SU-DHL-6 (cell line): Measurements from ENCODE around the gene MRPL38.

Experiments used
- H2AFZ ChIP-seq: fragments of 200-600 bp; sonication (generic); 2 replicates; pipeline ENCODE4 v1.6.1; 2014; ENCODE audit warnings: low read depth, mild to moderate bottlenecking, moderate library complexity, mixed read lengths, antibody characterized with exemption, low read length; ENCODE audit not compliant: severe bottlenecking
- H3F3A ChIP-seq: fragments of 200-600 bp; shearing (Covaris generic); 2 replicates; pipeline ENCODE4 v1.6.0; 2016; ENCODE audit warnings: antibody characterized with exemption, mild to moderate bottlenecking; ENCODE audit not compliant: insufficient read depth
- H3K27ac ChIP-seq: fragments of 200-600 bp; sonication (generic); 2 replicates; pipeline ENCODE4 v1.5.1; 2016; ENCODE audit warnings: low read depth, mild to moderate bottlenecking, low read length, moderate library complexity, mixed read lengths
- H3K27me3 ChIP-seq: fragments of 200-600 bp; sonication (generic), shearing (Covaris generic); 2 replicates; pipeline ENCODE4 v1.6.0; 2014; ENCODE audit warnings: mild to moderate bottlenecking, low read length
- H3K36me3 ChIP-seq: fragments of 200-600 bp; sonication (generic); 2 replicates; pipeline ENCODE4 v1.6.1; 2014; ENCODE audit warnings: mild to moderate bottlenecking, low read length, mixed read lengths
- H3K4me2 ChIP-seq: fragments of 300-600, 200-600 bp; shearing (Covaris generic), sonication (generic); 2 replicates; pipeline ENCODE4 v1.6.0; 2014; ENCODE audit warnings: low read length, low read depth, mild to moderate bottlenecking; ENCODE audit not compliant: poor library complexity, severe bottlenecking
- H3K4me3 ChIP-seq: fragments of 200-600 bp; sonication (generic); 2 replicates; pipeline ENCODE4 v1.5.1; 2014; ENCODE audit warnings: antibody characterized with exemption, low read length, mild to moderate bottlenecking, mixed read lengths; ENCODE audit not compliant: insufficient read depth, poor library complexity, severe bottlenecking
- H3K79me2 ChIP-seq: fragments of 200-600 bp; sonication (generic); 2 replicates; pipeline ENCODE4 v1.6.1; 2014; ENCODE audit warnings: mild to moderate bottlenecking, low read length, moderate library complexity; ENCODE audit not compliant: insufficient read depth
- H3K9ac ChIP-seq: fragments of 200-600 bp; sonication (generic); 2 replicates; pipeline ENCODE4 v1.7.0; 2014; ENCODE audit warnings: mild to moderate bottlenecking, low read length
- H3K9me2 ChIP-seq: fragments of 200-600 bp; sonication (generic); replicated peaks from 2 replicates; pipeline ENCODE4 v1.6.1; 2014; ENCODE audit warnings: low read length; ENCODE audit not compliant: insufficient read depth
- H3K9me3 ChIP-seq: fragments of 200-600 bp; sonication (generic); 2 replicates; pipeline ENCODE4 v1.6.1; 2014; ENCODE audit warnings: low read length, mixed read lengths; ENCODE audit not compliant: insufficient read depth
- H4K20me1 ChIP-seq: fragments of 200-600 bp; sonication (generic); 2 replicates; pipeline ENCODE4 v1.6.1; 2014; ENCODE audit warnings: low read depth, mild to moderate bottlenecking, antibody characterized with exemption, low read length, moderate library complexity, mixed read lengths
- EZH2phosphoT487 ChIP-seq: fragments of 200-600 bp; sonication (generic), shearing (Covaris generic); conservative IDR thresholded peaks from 2 replicates; pipeline ENCODE4 v1.6.1; 2018; ENCODE audit warnings: mild to moderate bottlenecking, antibody characterized with exemption, low read length, moderate library complexity, mixed read lengths
- TF ChIP-seq, protein P1 (sequence below): fragments of 200-600 bp; sonication (generic); IDR thresholded peaks from one replicate; pipeline ENCODE4 v1.5.1; 2017; ENCODE audit warnings: antibody characterized with exemption, mild to moderate bottlenecking, low read length, moderate library complexity; ENCODE audit not compliant: insufficient read depth, poor library complexity, severe bottlenecking

The MRPL38 gene

GRCh38 chr17:75896415-75897159 lies 8.1 kb downstream of the MRPL38 start, which contains the start of gene TRIM65:
TSS of gene TRIM65 (minus strand) at chr17:75896951. CDS start at chr17:75896937, 14 bp downstream.
- no peaks in the 10 kb centered on the region for H3K36me3 ChIP-seq

GRCh38 chr17:75895370-75896155 lies 9.1 kb downstream of the MRPL38 start:
- no peaks in the 10 kb centered on the region for H3K36me3 ChIP-seq
- H2AFZ ChIP-seq = peak overlapping the region; percentile 29
- H3K9ac ChIP-seq = peak overlapping the region; percentile 83
- H3K4me2 ChIP-seq = peak overlapping the region; percentile 87
- H3K4me3 ChIP-seq = peak overlapping the region; percentile 89
- H3K27me3 ChIP-seq = no peaks in the 10 kb centered on the region
- no peaks in the 10 kb centered on the region for H3K9me2 ChIP-seq
- peak overlapping the region; percentile 64; the same call in 1 of the 2 replicates for H3K27ac ChIP-seq
- H4K20me1 ChIP-seq = no peaks in the 10 kb centered on the region
- peaks cover 10% of the 10 kb centered on the region for H3F3A ChIP-seq
- peaks cover 15% of the 10 kb centered on the region for H3K79me2 ChIP-seq
- H3K9me3 ChIP-seq = no peaks in the 10 kb centered on the region
- TF ChIP-seq, protein P1, sequence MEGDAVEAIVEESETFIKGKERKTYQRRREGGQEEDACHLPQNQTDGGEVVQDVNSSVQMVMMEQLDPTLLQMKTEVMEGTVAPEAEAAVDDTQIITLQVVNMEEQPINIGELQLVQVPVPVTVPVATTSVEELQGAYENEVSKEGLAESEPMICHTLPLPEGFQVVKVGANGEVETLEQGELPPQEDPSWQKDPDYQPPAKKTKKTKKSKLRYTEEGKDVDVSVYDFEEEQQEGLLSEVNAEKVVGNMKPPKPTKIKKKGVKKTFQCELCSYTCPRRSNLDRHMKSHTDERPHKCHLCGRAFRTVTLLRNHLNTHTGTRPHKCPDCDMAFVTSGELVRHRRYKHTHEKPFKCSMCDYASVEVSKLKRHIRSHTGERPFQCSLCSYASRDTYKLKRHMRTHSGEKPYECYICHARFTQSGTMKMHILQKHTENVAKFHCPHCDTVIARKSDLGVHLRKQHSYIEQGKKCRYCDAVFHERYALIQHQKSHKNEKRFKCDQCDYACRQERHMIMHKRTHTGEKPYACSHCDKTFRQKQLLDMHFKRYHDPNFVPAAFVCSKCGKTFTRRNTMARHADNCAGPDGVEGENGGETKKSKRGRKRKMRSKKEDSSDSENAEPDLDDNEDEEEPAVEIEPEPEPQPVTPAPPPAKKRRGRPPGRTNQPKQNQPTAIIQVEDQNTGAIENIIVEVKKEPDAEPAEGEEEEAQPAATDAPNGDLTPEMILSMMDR = peak; percentile 25
- TF ChIP-seq EZH2phosphoT487 = no peak

More at GRCh38 chr17:75896415-75897159, 8.1 kb downstream of the MRPL38 start, which contains the start of gene TRIM65:
- peaks cover 15% of the 10 kb centered on the region for H3K79me2 ChIP-seq
- H3K9ac ChIP-seq = peak within 1 kb of the TSS; percentile 83
- H4K20me1 ChIP-seq = no peaks in the 10 kb centered on the region
- peak within 1 kb of the TSS; percentile 89 for H3K4me3 ChIP-seq
- H3K27me3 ChIP-seq = no peaks in the 10 kb centered on the region
- peak within 1 kb of the TSS; percentile 87 for H3K4me2 ChIP-seq
- H3K27ac ChIP-seq = peak within 1 kb of the TSS; percentile 64
- no peaks in the 10 kb centered on the region for H3K9me3 ChIP-seq
- peak within 1 kb of the TSS; percentile 29 for H2AFZ ChIP-seq
- TF ChIP-seq, protein P1 = peak; percentile 23
- TF ChIP-seq EZH2phosphoT487 = no peak
- H3K9me2 ChIP-seq = no peaks in the 10 kb centered on the region
- H3F3A ChIP-seq = peaks cover 10% of the 10 kb centered on the region

GRCh38 chr17:75894049-75894733 lies 10.5 kb downstream of the MRPL38 start:
- Histone ChIP-seq H3K27me3 (no peaks in the 10 kb centered on the region), H3K4me2 (no peak overlapping the region), H3K9me3 (no peaks in the 10 kb centered on the region), H3K4me3 (no peak overlapping the region), H3K9ac (no peak overlapping the region), H3K36me3 (no peaks in the 10 kb centered on the region), H2AFZ (no peak overlapping the region), H4K20me1 (no peaks in the 10 kb centered on the region), H3F3A (peaks cover 10% of the 10 kb centered on the region), H3K9me2 (no peaks in the 10 kb centered on the region), H3K79me2 (peaks cover 15% of the 10 kb centered on the region), H3K27ac (no peak overlapping the region)
- TF ChIP-seq, protein P1 = no peak
- TF ChIP-seq EZH2phosphoT487 = no peak
